Left lung (tissue), 10 donors: ENCODE measurements around the gene RBBP5. TPM values are rescaled to one million over a fixed set of nuclear protein-coding genes. Genes with fewer than 3 reads are reported as not detected.
A peak's percentile ranks its signal among the peaks of the same experiment; 100 is the strongest.

ENCODE experiments used
- ATAC-seq: fragments of 200-7000 bp; cut with Tn5 transposase; one replicate; pipeline ENCODE4 v1.9.1; 2020; ENCODE audit warnings: moderate library complexity
- DNase-seq, 4 donors: peaks; one replicate each; pipeline ENCODE4 v3.0.0-alpha.2; 2013 to 2020
- H3K27ac ChIP-seq, 2 donors: fragments of 200-600 bp; sonication (generic) in 1 of 2; one replicate each; pipeline versions ENCODE4 v1.5.0 to v1.8.0; 2020 to 2021
- H3K27me3 ChIP-seq, 2 donors: fragments of 200-600 bp; sonication (generic) in 1 of 2; one replicate each; pipeline versions ENCODE4 v1.5.0 to v1.8.0; 2020 to 2021
- H3K36me3 ChIP-seq, 2 donors: fragments of 200-600 bp; sonication (generic) in 1 of 2; one replicate each; pipeline versions ENCODE4 v1.5.0 to v1.8.0; 2020 to 2021
- H3K4me1 ChIP-seq, 2 donors: fragments of 200-600 bp; one replicate each; pipeline ENCODE4 v1.8.0; 2021
- H3K4me3 ChIP-seq, 2 donors: fragments of 200-600 bp; sonication (generic) in 1 of 2; one replicate each; pipeline versions ENCODE4 v1.5.0 to v1.8.0; 2020 to 2021; ENCODE audit warnings: mild to moderate bottlenecking in 1 of 2
- H3K9me3 ChIP-seq, 2 donors: fragments of 200-600 bp; sonication (generic) in 1 of 2; one replicate each; pipeline versions ENCODE4 v1.5.0 to v1.8.0; 2020 to 2021
- intact Hi-C, 2 donors: fragments of 100-400 bp; cut with DNase I; formaldehyde crosslinking; loops; one replicate each; pipeline versions ENCODE4 v1.11.2 to v1.14.2; 2022
- polyA plus RNA-seq, 6 donors: library from polyadenylated mRNA; unstranded; fragments of 120-200 nt; gene quantifications; one replicate each; pipeline ENCODE4 v1.2.1, GENCODE V29; 2013; ENCODE audit not compliant: insufficient read length in 6 of 6
- total RNA-seq, 2 donors: library from RNA; stranded (reverse); fragmentation: NEBNext Ultra II Directional; extraction: Animal tissue kit (Norgen Biotek cat#: 25700); gene quantifications; one replicate each; pipeline ENCODE4 v1.2.1, GENCODE V29; 2021
- TF ChIP-seq, protein P1 (sequence below), 2 donors: fragments of 200-600 bp; sonication (generic) in 1 of 2; IDR thresholded peaks; one replicate each; pipeline versions ENCODE4 v1.5.0 to v1.8.0; 2021; ENCODE audit warnings: antibody characterized with exemption in 2 of 2
- donor health status: DM: no; HTN: yes; CAD: no.
- donor health status: DM: no; HTN: no; CAD: no.

RBBP5 gene
- total and polyA plus RNA-seq, 8 donors = 14.9 to 21.3 (median 20.2) TPM

- intact Hi-C loops = no loop called here
- ATAC-seq = peak; percentile 90
Measured at GRCh38 chr1:205061665-205062069, 60.1 kb downstream of the RBBP5 start.

GRCh38 chr1:205061227-205061626, 60.6 kb downstream of the RBBP5 start:
- TF ChIP-seq, protein P1, sequence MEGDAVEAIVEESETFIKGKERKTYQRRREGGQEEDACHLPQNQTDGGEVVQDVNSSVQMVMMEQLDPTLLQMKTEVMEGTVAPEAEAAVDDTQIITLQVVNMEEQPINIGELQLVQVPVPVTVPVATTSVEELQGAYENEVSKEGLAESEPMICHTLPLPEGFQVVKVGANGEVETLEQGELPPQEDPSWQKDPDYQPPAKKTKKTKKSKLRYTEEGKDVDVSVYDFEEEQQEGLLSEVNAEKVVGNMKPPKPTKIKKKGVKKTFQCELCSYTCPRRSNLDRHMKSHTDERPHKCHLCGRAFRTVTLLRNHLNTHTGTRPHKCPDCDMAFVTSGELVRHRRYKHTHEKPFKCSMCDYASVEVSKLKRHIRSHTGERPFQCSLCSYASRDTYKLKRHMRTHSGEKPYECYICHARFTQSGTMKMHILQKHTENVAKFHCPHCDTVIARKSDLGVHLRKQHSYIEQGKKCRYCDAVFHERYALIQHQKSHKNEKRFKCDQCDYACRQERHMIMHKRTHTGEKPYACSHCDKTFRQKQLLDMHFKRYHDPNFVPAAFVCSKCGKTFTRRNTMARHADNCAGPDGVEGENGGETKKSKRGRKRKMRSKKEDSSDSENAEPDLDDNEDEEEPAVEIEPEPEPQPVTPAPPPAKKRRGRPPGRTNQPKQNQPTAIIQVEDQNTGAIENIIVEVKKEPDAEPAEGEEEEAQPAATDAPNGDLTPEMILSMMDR (IDR thresholded peaks at IDR 0.05) = no peak
- Histone ChIP-seq H3K27me3 (no peaks in the 10 kb centered on the region), H3K4me3 (no peak overlapping the region), H3K9me3 (no peaks in the 10 kb centered on the region), H3K4me1 (no peaks in the 10 kb centered on the region), H3K36me3 (no peaks in the 10 kb centered on the region), H3K27ac (no peak overlapping the region)
- ATAC-seq (peak; percentile 38), DNase-seq (peak in 1 of 4 donors; percentile 68)
- intact Hi-C loops = no loop called here

More at GRCh38 chr1:205061665-205062069, 60.1 kb downstream of the RBBP5 start:
- DNase-seq = peak; percentile 53 to 85 (median 76)
- TF ChIP-seq, protein P1 (IDR thresholded peaks at IDR 0.05) = peak; percentile 69 to 79
- no peaks in the 10 kb centered on the region for H3K4me1 ChIP-seq
- H3K27me3 ChIP-seq = no peaks in the 10 kb centered on the region
- H3K9me3 ChIP-seq = no peaks in the 10 kb centered on the region
- no peak overlapping the region for H3K4me3 ChIP-seq
- H3K36me3 ChIP-seq = no peaks in the 10 kb centered on the region
- no peak overlapping the region for H3K27ac ChIP-seq

DNA sequence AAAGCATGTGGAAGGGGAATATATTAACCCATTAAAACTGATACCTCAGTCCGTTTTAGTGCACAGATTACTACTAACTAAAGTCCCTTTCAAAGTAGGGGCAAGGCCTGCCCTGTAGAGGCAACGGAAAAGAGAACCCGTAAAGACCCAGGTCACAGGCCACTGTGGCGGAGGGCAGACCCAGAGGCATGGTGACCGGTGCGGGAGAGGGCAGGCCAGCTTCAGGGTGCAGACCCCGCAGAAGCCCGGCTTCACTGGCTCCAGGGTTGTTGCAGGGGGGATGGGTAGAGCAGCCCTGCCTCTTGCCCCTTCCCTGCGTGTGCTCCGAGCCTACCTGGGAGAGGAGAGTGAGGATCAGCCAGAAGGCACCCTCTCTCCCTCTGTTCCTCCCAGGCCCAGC, 61.0 kb downstream of the RBBP5 start:
- H3K27me3 ChIP-seq = no peaks in the 10 kb centered on the region
- DNase-seq (no peak), ATAC-seq (no peak)
- H3K36me3 ChIP-seq = no peaks in the 10 kb centered on the region
- TF ChIP-seq, protein P1 (IDR thresholded peaks at IDR 0.05) = no peak
- no peaks in the 10 kb centered on the region for H3K4me1 ChIP-seq
- no peaks in the 10 kb centered on the region for H3K9me3 ChIP-seq
- no peak overlapping the region for H3K4me3 ChIP-seq
- intact Hi-C loops = no loop called here
- H3K27ac ChIP-seq = no peak overlapping the region

- Histone ChIP-seq H3K27ac (no peak overlapping the region), H3K9me3 (no peaks in the 10 kb centered on the region), H3K4me1 (no peaks in the 10 kb centered on the region), H3K36me3 (no peaks in the 10 kb centered on the region), H3K4me3 (no peak overlapping the region), H3K27me3 (no peaks in the 10 kb centered on the region)
- DNase-seq (no peak), ATAC-seq (no peak)
- TF ChIP-seq, protein P1 (IDR thresholded peaks at IDR 0.05) = no peak
- intact Hi-C loops = no loop called here
Measured at GRCh38 chr1:205059660-205060059, 62.1 kb downstream of the RBBP5 start.

GRCh38 chr1:205058853-205059252, 62.9 kb downstream of the RBBP5 start:
- Histone ChIP-seq H3K27ac (no peak overlapping the region), H3K9me3 (no peaks in the 10 kb centered on the region), H3K27me3 (peaks cover 0 to 7% of the 10 kb centered on the region in 2 donors), H3K4me1 (no peaks in the 10 kb centered on the region), H3K36me3 (no peaks in the 10 kb centered on the region), H3K4me3 (no peak overlapping the region)
- no peak for ATAC-seq
- intact Hi-C loops = no loop called here
- no peak for DNase-seq
- TF ChIP-seq, protein P1 (IDR thresholded peaks at IDR 0.05) = no peak
